K562 (cell line): ENCODE measurements around the gene CACNA2D2.

Experiments
- BMI1 ChIP-seq: fragments of 150-350 bp; IDR thresholded peaks from 2 replicates; pipeline ENCODE4 v1.6.1; 2014; ENCODE audit warnings: low read length
- CTCF ChIP-seq, 3 experiments: IDR thresholded peaks in 2 of 3; conservative IDR thresholded peaks in 1 of 3; 2 replicates each; pipeline ENCODE4 v1.5.1; 2011 to 2012; ENCODE audit warnings: low read length in 3 of 3, mild to moderate bottlenecking in 3 of 3, control low read depth in 2 of 3, improper control_type of control experiment in 1 of 3, inconsistent platforms in 1 of 3, low read depth in 1 of 3, mixed read lengths in 1 of 3, moderate library complexity in 1 of 3; ENCODE audit not compliant: insufficient read depth in 2 of 3
- HSF4 ChIP-seq: fragments of 250-450 bp; sonication (Bioruptor Pico); IDR thresholded peaks from 2 replicates; pipeline ENCODE4 v2.1.2; 2022; ENCODE audit warnings: mild to moderate bottlenecking, moderate library complexity, borderline replicate concordance
- JUN ChIP-seq, 2 experiments: sonication (generic) in 1 of 2; formaldehyde crosslinking in 1 of 2; IDR thresholded peaks; 2 replicates each; pipeline versions ENCODE4 v1.6.1 to v1.8.0; 2012 to 2022; ENCODE audit warnings: borderline replicate concordance in 2 of 2, mild to moderate bottlenecking in 2 of 2, improper control_type of control experiment in 1 of 2, low read depth in 1 of 2, low read length in 1 of 2, missing genetic modification reagents in 1 of 2
- POLR2A ChIP-seq: fragments of 450-650 bp; conservative IDR thresholded peaks from 2 replicates; pipeline ENCODE4 v1.6.1; 2016
- POLR2AphosphoS5 ChIP-seq: IDR thresholded peaks from 2 replicates; pipeline ENCODE4 v1.6.1; 2011; ENCODE audit warnings: mild to moderate bottlenecking, low read depth, low read length, moderate library complexity; ENCODE audit not compliant: control insufficient read depth, insufficient read depth

- no peak for TF ChIP-seq POLR2A
- TF ChIP-seq CTCF (IDR thresholded peaks at IDR 0.05 in 2 of 3, conservative IDR thresholded peaks at IDR 0.05 in 1 of 3; ENCODE audit: insufficient read depth in 2 of 3, low read depth in 1 of 3, low read length in 3 of 3): no peak
- no peak for TF ChIP-seq POLR2AphosphoS5
- no peak for TF ChIP-seq JUN (IDR thresholded peaks at IDR 0.05; ENCODE audit: borderline replicate concordance, low read depth, low read length)
- TF ChIP-seq JUN (CRISPR knock-in tag; IDR thresholded peaks at IDR 0.05; ENCODE audit: borderline replicate concordance): no peak
- TF ChIP-seq BMI1: no peak
- TF ChIP-seq HSF4 (CRISPR knock-in tag): no peak
Observed at GRCh38 chr3:50464569-50464968, 38.9 kb downstream of the CACNA2D2 start.
